GM12872 (cell line): Measurements from ENCODE around the gene LIPH.

Experiments
- CTCF ChIP-seq: IDR thresholded peaks from 3 replicates; pipeline ENCODE4 v1.5.1; 2011; ENCODE audit warnings: low read depth, mild to moderate bottlenecking, low read length, moderate library complexity; ENCODE audit not compliant: insufficient read depth

Gene LIPH

DNA sequence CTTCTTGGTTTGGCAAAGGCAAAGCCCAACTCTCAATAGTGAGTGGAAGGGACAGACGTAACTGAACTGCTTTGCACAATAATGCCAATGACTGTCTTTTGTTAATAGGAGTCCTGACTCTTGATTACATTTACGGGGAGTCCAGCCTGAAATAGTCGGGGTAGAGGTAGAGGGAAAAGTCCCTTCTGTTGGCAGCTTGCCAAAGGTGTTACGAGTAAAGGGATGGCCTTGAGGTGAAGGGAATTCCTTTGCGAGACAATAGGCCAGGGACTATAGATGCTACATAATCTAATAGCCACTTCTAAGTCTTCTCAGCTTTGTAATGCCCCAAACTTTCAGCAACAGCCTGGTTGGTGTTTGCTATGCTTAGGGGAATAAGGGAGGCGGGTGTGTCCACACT is 31.5 kb upstream of the LIPH start:
- no peak for TF ChIP-seq CTCF

- TF ChIP-seq CTCF: no peak
Measured at GRCh38 chr3:185582871-185583270, 30.5 kb upstream of the LIPH start.

DNA sequence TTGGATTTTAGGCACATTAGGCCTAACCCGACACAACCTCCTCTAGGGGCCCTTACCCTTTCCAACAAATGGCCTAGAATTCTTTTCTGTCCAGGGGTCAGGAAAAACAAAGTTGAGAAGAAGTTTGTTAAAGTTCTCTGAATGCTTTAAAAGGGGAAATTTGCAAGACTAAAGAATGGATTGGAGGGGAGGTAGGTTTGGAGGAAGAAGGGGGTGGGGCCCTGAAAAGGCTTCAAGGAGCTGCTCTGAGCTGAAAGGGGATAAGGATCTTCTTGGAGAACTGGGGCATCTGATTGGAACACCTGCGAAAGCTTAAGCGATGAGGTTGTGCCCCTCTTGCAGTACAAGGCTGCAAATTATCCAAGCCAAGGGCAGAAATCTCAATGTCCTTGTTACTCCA is 29.8 kb upstream of the LIPH start:
- no peak for TF ChIP-seq CTCF

DNA sequence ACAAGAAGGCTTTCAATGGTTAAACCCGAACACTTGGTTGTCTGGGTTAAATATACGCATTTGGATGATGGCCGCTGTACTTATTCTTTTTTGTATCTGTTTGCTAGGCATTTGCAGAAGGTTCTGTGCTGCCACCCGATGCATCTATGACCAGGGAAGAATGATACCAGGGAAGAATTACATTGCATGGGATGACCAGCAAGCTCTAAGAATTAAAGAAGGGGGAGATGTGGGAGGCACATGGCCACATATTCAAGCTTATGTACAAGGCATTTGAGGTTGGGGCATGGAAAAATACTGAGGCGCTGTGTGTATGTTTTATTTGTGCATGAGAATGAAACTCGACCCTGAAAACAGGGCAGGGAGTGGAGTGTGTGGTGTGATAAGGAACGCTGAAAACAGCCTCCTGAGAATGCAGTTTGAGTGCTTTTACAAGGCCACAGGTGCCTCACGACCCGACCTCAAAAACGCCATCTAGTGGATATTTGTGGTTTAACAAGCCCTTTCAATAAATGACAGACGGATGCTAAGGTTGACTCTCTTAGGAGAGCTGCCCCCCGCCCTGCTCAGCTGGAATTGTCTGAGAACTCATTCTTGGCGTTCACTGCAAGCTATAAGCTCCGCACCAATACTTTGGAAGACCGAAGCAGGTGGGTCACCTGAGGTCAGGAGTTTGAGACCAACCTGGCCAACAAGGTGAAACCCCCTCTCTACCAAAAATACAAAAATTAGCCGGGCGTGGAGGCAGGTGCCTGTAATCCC is 22.9 kb upstream of the LIPH start:
- peak; percentile 60 for TF ChIP-seq CTCF

DNA sequence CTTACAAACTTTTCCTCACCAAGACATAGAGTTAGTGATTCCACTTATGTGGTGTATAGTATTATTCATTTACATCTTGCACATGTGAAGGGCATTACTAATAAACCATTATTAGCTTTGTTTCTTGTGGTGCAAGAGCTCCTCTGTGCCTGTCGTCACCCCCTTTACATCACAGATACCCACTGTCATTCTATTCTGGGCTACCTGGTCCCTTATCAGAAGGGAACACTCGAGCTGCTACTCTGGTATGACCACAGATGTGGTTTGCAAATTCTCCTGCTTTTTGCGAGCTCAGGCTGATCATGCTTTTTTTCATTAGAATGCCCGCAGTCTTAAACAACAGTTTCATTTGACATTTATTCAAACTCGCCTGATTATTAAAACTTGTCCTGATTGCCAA is 19.8 kb upstream of the LIPH start:
- no peak for TF ChIP-seq CTCF

- no peak for TF ChIP-seq CTCF
Measured at GRCh38 chr3:185561958-185562357, 9.6 kb upstream of the LIPH start.

DNA sequence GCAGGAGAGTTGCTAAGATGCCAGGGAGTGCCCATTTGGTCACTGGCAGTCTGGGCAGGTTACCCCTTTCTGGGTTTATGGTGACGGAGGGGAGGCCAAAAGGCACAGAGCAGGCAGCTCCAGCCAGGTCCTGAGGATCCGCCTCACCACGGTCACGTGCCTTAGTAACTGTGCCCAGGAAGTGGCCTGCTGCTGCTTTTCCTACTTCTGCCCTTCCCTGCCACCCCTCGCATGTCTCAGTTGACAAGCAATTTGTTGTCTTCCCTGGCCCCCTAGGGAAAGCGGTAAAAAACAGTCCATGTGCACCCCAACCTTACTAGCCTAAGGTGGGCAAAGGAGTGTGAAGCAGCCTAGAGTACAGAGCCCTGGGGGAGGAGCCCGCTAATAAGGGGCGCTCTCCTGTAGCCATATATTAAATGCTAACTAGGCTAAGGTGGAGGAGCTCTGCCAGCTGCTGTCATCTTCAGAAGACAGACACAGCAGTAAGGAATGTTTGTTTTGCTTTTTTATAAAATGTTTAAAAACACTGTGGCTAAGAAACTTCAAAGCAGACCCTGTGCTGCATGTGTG is 9.1 kb upstream of the LIPH start:
- no peak for TF ChIP-seq CTCF
